ENCODE measurements around the gene DOC2A. TPM values are rescaled to one million over a fixed set of nuclear protein-coding genes. Genes with fewer than 3 reads are reported as not detected.

Gene DOC2A
- total RNA-seq, 1 donor from 2014 or later = 6.9 TPM

GRCh38 chr16:29986231-29986630 is 24.6 kb downstream of the DOC2A start:
- H3K4me1 Mint-ChIP-seq (ENCODE audit: unreplicated experiment) = peaks cover 4% of the 10 kb centered on the region
- H3K9me3 Mint-ChIP-seq = no peaks in the 10 kb centered on the region
- no peaks in the 10 kb centered on the region for H3K27me3 Mint-ChIP-seq
- DNase-seq (ENCODE audit: extremely low spot score, unreplicated experiment) = no peak
- no peak overlapping the region for H3K27ac Mint-ChIP-seq
- no peak overlapping the region for H3K4me3 Mint-ChIP-seq
- peaks cover 17% of the 10 kb centered on the region for H3K36me3 Mint-ChIP-seq
- TF ChIP-seq, protein P1, sequence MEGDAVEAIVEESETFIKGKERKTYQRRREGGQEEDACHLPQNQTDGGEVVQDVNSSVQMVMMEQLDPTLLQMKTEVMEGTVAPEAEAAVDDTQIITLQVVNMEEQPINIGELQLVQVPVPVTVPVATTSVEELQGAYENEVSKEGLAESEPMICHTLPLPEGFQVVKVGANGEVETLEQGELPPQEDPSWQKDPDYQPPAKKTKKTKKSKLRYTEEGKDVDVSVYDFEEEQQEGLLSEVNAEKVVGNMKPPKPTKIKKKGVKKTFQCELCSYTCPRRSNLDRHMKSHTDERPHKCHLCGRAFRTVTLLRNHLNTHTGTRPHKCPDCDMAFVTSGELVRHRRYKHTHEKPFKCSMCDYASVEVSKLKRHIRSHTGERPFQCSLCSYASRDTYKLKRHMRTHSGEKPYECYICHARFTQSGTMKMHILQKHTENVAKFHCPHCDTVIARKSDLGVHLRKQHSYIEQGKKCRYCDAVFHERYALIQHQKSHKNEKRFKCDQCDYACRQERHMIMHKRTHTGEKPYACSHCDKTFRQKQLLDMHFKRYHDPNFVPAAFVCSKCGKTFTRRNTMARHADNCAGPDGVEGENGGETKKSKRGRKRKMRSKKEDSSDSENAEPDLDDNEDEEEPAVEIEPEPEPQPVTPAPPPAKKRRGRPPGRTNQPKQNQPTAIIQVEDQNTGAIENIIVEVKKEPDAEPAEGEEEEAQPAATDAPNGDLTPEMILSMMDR (conservative IDR thresholded peaks at IDR 0.05) = no peak

DNA sequence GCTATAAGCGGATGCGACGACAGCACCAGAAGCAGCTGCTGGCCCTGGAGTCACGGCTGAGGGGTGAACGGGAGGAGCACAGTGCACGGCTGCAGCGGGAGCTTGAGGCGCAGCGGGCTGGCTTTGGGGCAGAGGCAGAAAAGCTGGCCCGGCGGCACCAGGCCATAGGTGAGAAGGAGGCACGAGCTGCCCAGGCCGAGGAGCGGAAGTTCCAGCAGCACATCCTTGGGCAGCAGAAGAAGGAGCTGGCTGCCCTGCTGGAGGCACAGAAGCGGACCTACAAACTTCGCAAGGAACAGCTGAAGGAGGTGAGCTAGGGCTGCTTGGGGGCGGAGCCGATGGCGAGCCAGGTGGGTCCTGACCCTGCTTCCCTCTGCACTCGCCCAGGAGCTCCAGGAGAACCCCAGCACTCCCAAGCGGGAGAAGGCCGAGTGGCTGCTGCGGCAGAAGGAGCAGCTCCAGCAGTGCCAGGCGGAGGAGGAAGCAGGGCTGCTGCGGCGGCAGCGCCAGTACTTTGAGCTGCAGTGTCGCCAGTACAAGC is 25.5 kb downstream of the DOC2A start:
- no peak overlapping the region for H3K27ac Mint-ChIP-seq
- H3K27me3 Mint-ChIP-seq = no peaks in the 10 kb centered on the region
- H3K4me3 Mint-ChIP-seq = no peak overlapping the region
- no peak for DNase-seq (ENCODE audit: extremely low spot score, unreplicated experiment)
- H3K4me1 Mint-ChIP-seq (ENCODE audit: unreplicated experiment) = peaks cover 1% of the 10 kb centered on the region
- TF ChIP-seq, protein P1 (conservative IDR thresholded peaks at IDR 0.05) = no peak
- peaks cover 13% of the 10 kb centered on the region for H3K36me3 Mint-ChIP-seq
- H3K9me3 Mint-ChIP-seq = no peaks in the 10 kb centered on the region

- Mint-ChIP-seq H3K27ac (no peak overlapping the region), H3K9me3 (no peaks in the 10 kb centered on the region), H3K27me3 (no peaks in the 10 kb centered on the region), H3K4me1 (ENCODE audit: unreplicated experiment) (no peaks in the 10 kb centered on the region), H3K4me3 (no peak overlapping the region), H3K36me3 (peaks cover 11% of the 10 kb centered on the region)
- TF ChIP-seq, protein P1 (conservative IDR thresholded peaks at IDR 0.05) = no peak
- no peak for DNase-seq (ENCODE audit: extremely low spot score, unreplicated experiment)
These were observed 26.1 kb downstream of the DOC2A start for GRCh38 chr16:29984764-29985147.

GRCh38 chr16:29984137-29984763 is 26.6 kb downstream of the DOC2A start:
- TF ChIP-seq, protein P1 (conservative IDR thresholded peaks at IDR 0.05) = no peak
- DNase-seq (ENCODE audit: extremely low spot score, unreplicated experiment) = no peak
- no peaks in the 10 kb centered on the region for H3K27me3 Mint-ChIP-seq
- H3K36me3 Mint-ChIP-seq = peaks cover 7% of the 10 kb centered on the region
- no peaks in the 10 kb centered on the region for H3K4me1 Mint-ChIP-seq (ENCODE audit: unreplicated experiment)
- no peaks in the 10 kb centered on the region for H3K9me3 Mint-ChIP-seq
- no peak overlapping the region for H3K4me3 Mint-ChIP-seq
- H3K27ac Mint-ChIP-seq = no peak overlapping the region

GRCh38 chr16:29983420-29984136 is 27.2 kb downstream of the DOC2A start:
- Mint-ChIP-seq H3K4me1 (ENCODE audit: unreplicated experiment) (no peaks in the 10 kb centered on the region), H3K27ac (no peak overlapping the region), H3K9me3 (no peaks in the 10 kb centered on the region), H3K27me3 (no peaks in the 10 kb centered on the region), H3K4me3 (no peak overlapping the region), H3K36me3 (peaks cover 7% of the 10 kb centered on the region)
- TF ChIP-seq, protein P1 (conservative IDR thresholded peaks at IDR 0.05) = no peak
- DNase-seq (ENCODE audit: extremely low spot score, unreplicated experiment) = no peak

Measured in type B pancreatic cell (in vitro differentiated cells).